ENCODE results near the gene FLRT1. TPM values are rescaled to one million over a fixed set of nuclear protein-coding genes. Genes with fewer than 3 reads are reported as not detected.

Gene FLRT1
- total and polyA plus RNA-seq, 3 donors from 2014 or later: 0.67 to 0.79 (median 0.74) TPM

- intact Hi-C loops (cut with DNase I; ENCODE audit: low total_unique reads): no loop called here
- H3K36me3 ChIP-seq (ENCODE audit: low read depth, missing control alignments): no peaks in the 10 kb centered on the region
- 84 to 85% methylated on average over 5 of the region's 5 CpGs for WGBS, 2 donors
Measured at GRCh38 chr11:63993100-63993499, 42.6 kb upstream of the FLRT1 start.

GRCh38 chr11:63993993-63994392 is 41.7 kb upstream of the FLRT1 start:
- Histone ChIP-seq H3K4me3 (no peak overlapping the region), H3K27ac (no peak overlapping the region), H3K9me3 (no peaks in the 10 kb centered on the region), H3K36me3 (ENCODE audit: low read depth, missing control alignments) (no peaks in the 10 kb centered on the region), H3K4me1 (no peaks in the 10 kb centered on the region), H3K27me3 (no peaks in the 10 kb centered on the region)
- 83 to 91% methylated on average over 6 of the region's 6 CpGs for WGBS, 2 donors
- TF ChIP-seq CTCF (IDR thresholded peaks at IDR 0.05) (no peak), POLR2A (IDR thresholded peaks at IDR 0.05) (no peak)
- DNase-seq: no peak
- intact Hi-C loops (cut with DNase I; ENCODE audit: low total_unique reads): no loop called here

More at GRCh38 chr11:63993100-63993499, 42.6 kb upstream of the FLRT1 start:
- no peak for DNase-seq
- Histone ChIP-seq H3K27me3 (no peaks in the 10 kb centered on the region), H3K9me3 (no peaks in the 10 kb centered on the region), H3K4me1 (no peaks in the 10 kb centered on the region), H3K4me3 (no peak overlapping the region), H3K27ac (no peak overlapping the region)
- TF ChIP-seq POLR2A (IDR thresholded peaks at IDR 0.05) (no peak), CTCF (IDR thresholded peaks at IDR 0.05) (no peak)

GRCh38 chr11:63996512-63996911 is 39.2 kb upstream of the FLRT1 start:
- no peak for DNase-seq
- intact Hi-C loops (cut with DNase I; ENCODE audit: low total_unique reads): no loop called here
- TF ChIP-seq CTCF (IDR thresholded peaks at IDR 0.05) (no peak), POLR2A (IDR thresholded peaks at IDR 0.05) (no peak)
- H3K4me3 ChIP-seq: no peak overlapping the region
- H3K36me3 ChIP-seq (ENCODE audit: low read depth, missing control alignments): no peaks in the 10 kb centered on the region
- H3K27ac ChIP-seq: no peak overlapping the region
- H3K9me3 ChIP-seq: no peaks in the 10 kb centered on the region
- 80 to 93% methylated on average over 10 to 14 of the region's 18 CpGs for WGBS, 2 donors
- H3K4me1 ChIP-seq: peaks cover 14% of the 10 kb centered on the region
- no peaks in the 10 kb centered on the region for H3K27me3 ChIP-seq

- H3K27ac ChIP-seq: no peak overlapping the region
- 91 to 93% methylated on average over 4 to 27 of the region's 27 CpGs for WGBS, 2 donors
- H3K27me3 ChIP-seq: no peaks in the 10 kb centered on the region
- H3K4me1 ChIP-seq: peaks cover 18% of the 10 kb centered on the region
- TF ChIP-seq CTCF (IDR thresholded peaks at IDR 0.05) (no peak), POLR2A (IDR thresholded peaks at IDR 0.05) (no peak)
- no peaks in the 10 kb centered on the region for H3K36me3 ChIP-seq (ENCODE audit: low read depth, missing control alignments)
- no peak for DNase-seq
- H3K9me3 ChIP-seq: no peaks in the 10 kb centered on the region
- no peak overlapping the region for H3K4me3 ChIP-seq
- intact Hi-C loops (cut with DNase I; ENCODE audit: low total_unique reads): no loop called here
Measured at GRCh38 chr11:63997104-63997700, 38.5 kb upstream of the FLRT1 start.

GRCh38 chr11:63997801-63998337 is 37.9 kb upstream of the FLRT1 start:
- Histone ChIP-seq H3K9me3 (no peaks in the 10 kb centered on the region), H3K4me1 (peaks cover 19% of the 10 kb centered on the region), H3K27me3 (no peaks in the 10 kb centered on the region), H3K36me3 (ENCODE audit: low read depth, missing control alignments) (no peaks in the 10 kb centered on the region), H3K4me3 (no peak overlapping the region), H3K27ac (no peak overlapping the region)
- intact Hi-C loops (cut with DNase I; ENCODE audit: low total_unique reads): loop anchor here (2.0 kb wide), 1 partner anchor 151 kb away; no protein-coding TSS in a partner anchor
- TF ChIP-seq POLR2A (IDR thresholded peaks at IDR 0.05) (no peak), CTCF (IDR thresholded peaks at IDR 0.05) (no peak)
- DNase-seq: no peak
- 75 to 79% methylated on average over 3 to 11 of the region's 11 CpGs for WGBS, 2 donors

All from testis (tissue), 3 donors.